HG03135 (cell line): ENCODE measurements around the gene ALG8.
A peak's percentile ranks its signal among the peaks of the same experiment; 100 is the strongest.
"Not testable (repeated sequence)": the region's sequence is repeated elsewhere in the genome, so short reads cannot be mapped to it uniquely, and the experiment has no call there.

Experiments
- ATAC-seq: cut with Tn5 transposase; IDR thresholded peaks from one replicate; pipeline ENCODE4 v1.9.1; 2021; ENCODE audit warnings: mild to moderate bottlenecking, moderate library complexity; ENCODE audit not compliant: unreplicated experiment

Gene ALG8

GRCh38 chr11:78109081-78110015 is 30.1 kb downstream of the ALG8 start:
- no peak for ATAC-seq

DNA sequence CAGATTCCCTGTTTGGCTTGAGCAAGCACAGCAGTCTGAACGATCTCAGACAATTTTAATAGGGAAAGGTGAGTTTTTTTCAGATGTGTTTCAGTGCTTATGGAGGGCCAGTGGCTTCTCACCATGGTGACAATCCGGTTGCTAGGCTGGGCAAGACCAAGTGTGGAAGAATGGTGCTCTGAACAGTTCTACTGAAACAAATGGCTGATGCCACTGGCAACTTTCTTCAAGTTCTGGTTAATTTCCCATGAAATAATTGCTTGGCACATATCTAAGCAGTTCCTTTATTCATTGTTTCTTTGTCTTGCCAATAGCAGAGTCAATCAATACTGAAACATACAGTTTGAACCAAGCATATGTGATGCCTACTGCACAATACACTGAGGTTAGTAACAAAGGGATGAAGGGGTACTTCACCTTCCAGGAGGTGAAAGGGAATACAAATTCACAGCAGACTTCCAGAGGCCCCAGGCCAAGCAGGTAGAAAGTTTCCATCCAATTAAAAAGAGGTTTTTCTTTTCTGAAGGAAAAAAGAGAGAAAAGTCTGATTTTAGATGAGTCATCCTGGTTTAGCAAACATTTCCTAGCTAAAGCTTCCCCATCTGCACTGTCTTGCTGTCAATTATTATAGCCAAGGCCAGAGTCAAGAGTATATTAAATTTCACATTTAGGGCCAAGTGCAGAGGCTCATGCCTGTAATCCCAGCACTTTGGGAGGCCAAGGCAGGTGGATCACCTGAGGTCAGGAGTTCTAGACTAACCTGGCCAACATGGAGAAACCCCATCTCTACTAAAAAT is 38.6 kb downstream of the ALG8 start:
- ATAC-seq = no peak

- no peak for ATAC-seq
Measured at GRCh38 chr11:78100261-78100660, 39.2 kb downstream of the ALG8 start.

DNA sequence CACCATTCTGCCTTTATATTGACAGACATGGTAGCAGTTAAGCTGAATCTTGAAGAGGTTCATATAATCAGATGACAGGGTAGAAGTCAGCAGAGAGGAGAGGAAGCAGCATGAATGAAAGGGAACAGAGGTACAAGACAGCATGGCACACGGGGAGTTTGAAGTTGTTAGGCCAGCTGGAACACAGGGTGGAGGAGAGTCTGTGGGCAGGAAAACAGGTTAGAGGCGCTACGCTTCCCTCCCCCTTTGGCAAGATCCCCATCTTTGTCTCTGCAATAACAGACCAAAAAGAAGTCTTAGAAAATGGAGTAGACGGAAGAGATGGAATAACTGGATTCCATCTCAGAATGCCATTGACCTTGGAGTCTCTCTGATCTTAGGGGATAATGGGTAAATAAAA is 39.8 kb downstream of the ALG8 start:
- ATAC-seq = no peak

GRCh38 chr11:78097666-78098385 is 41.6 kb downstream of the ALG8 start:
- no peak for ATAC-seq

GRCh38 chr11:78094250-78094649 is 45.2 kb downstream of the ALG8 start:
- ATAC-seq = no peak

DNA sequence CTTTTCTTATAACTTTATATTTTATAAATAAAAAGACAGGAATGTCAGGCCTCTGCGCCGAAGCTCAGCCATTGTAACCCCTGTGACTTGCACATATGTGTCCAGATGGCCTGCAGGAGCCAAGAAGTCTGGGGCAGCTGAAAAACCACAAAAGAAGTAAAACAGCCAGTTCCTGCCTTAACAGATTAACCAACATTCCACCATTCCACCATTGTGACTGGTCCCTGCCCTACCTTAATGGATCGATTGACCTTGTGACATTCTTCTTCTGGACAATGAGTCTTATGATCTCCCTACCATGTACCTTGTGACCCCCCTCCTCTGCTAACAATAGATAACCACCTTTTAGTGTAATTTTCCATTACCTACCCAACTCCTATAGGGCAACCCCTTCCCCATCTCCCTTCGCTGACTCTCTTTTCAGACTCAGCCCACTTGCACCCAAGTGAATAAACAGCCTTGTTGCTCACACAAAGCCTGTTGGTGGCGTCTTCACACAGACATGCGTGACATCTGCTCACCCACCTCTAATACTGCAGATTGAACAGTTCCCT is 52.8 kb downstream of the ALG8 start:
- ATAC-seq = not testable (repeated sequence)

DNA sequence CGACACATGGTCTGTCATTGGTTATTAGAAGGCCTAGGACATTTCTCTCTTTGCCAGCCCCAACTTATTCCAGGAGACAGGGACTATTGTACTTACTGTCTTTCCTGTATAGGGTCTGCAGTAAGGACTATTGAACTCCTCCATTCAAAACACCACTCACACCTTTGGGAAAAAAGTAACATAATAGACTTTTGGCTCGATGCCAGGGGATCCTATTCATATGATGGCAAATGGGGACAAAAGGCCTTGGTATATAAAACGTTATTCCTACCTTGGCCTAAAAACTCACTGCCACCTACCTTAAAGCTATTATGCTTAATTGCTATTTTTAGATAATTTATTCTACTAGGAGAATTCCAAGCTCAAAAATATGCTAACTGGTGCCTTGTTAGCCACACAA is 53.5 kb downstream of the ALG8 start:
- no peak for ATAC-seq

GRCh38 chr11:78084506-78084905 is 54.9 kb downstream of the ALG8 start:
- ATAC-seq = not testable (repeated sequence)

GRCh38 chr11:78083021-78083420 is 56.4 kb downstream of the ALG8 start:
- no peak for ATAC-seq

DNA sequence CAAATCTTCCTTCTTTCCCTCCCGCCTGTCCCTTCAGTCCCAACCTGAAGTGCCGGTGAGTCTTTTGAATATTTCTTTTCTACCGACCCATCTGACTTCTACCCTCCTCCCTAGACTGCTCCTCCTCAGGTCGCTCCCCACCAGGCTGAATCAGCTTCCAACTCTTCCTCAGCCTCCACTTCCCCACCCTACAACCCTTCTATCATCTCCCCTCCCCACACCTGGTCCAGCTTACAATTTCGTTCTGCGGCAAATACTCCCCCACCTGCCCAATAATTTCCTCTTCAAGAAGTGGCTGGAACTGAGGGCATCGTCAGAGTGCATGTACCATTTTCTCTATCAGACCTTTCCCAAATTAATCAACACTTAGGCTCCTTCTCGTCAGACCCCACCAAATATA is 57.3 kb downstream of the ALG8 start:
- no peak for ATAC-seq

DNA sequence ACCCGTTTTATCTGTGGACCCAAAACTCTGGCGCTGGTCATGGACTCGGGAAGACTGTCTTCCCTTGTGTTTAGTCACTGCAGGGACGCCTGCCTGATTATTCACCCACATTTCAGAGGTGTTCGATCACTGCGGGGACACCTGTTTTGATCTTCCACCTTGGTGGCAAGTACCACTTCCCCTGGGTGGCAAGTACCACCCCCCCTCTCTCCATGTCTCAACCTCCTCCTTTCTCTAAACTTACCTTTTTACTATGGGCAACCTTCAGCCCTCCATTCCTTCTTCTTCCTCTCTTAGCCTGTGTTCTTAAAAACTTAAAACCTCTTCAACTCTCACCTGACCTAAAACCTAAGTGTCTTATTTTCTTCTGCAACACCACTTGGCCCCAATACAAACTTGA is 57.8 kb downstream of the ALG8 start:
- no peak for ATAC-seq

GRCh38 chr11:78080818-78081495 is 58.5 kb downstream of the ALG8 start:
- no peak for ATAC-seq

- ATAC-seq = no peak
Measured at GRCh38 chr11:78080084-78080817, 59.2 kb downstream of the ALG8 start.

- ATAC-seq = peak; percentile 65
Measured at GRCh38 chr11:78079232-78080083, 60.0 kb downstream of the ALG8 start, which contains the start of gene NDUFC2. Gene NDUFC2 (minus strand): TSS chr11:78079862. CDS start chr11:78079744, 118 bp downstream.

GRCh38 chr11:78078218-78079167 is 60.9 kb downstream of the ALG8 start:
- no peak for ATAC-seq

DNA sequence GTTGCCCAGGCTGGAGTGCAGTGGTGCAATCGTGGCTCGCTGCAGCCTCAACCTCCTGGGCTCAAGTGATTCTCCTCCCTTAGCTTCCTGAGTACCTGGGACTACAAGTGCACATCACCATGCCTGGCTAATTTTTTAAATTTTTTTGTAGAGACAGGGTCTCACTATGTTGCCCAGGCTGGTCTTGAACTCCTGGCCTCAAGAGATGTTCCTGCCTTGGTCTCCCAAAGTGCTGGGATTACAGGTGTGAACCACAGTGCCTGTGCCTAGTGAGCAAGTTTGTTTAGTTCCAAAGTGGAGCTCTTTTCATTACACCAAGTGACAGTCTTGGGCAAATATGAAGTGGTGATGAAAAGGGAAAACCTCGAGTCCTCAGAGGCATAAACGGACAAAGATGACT is 61.8 kb downstream of the ALG8 start:
- ATAC-seq = not testable (repeated sequence)
